SU-DHL-6 (cell line): ENCODE data around the gene GALNT17.

Experiments used
- H2AFZ ChIP-seq: fragments of 200-600 bp; sonication (generic); 2 replicates; pipeline ENCODE4 v1.6.1; 2014; ENCODE audit warnings: low read depth, mild to moderate bottlenecking, moderate library complexity, mixed read lengths, antibody characterized with exemption, low read length; ENCODE audit not compliant: severe bottlenecking
- H3F3A ChIP-seq: fragments of 200-600 bp; shearing (Covaris generic); 2 replicates; pipeline ENCODE4 v1.6.0; 2016; ENCODE audit warnings: antibody characterized with exemption, mild to moderate bottlenecking; ENCODE audit not compliant: insufficient read depth
- H3K27ac ChIP-seq: fragments of 200-600 bp; sonication (generic); 2 replicates; pipeline ENCODE4 v1.5.1; 2016; ENCODE audit warnings: low read depth, mild to moderate bottlenecking, low read length, moderate library complexity, mixed read lengths
- H3K27me3 ChIP-seq: fragments of 200-600 bp; sonication (generic), shearing (Covaris generic); 2 replicates; pipeline ENCODE4 v1.6.0; 2014; ENCODE audit warnings: mild to moderate bottlenecking, low read length
- H3K36me3 ChIP-seq: fragments of 200-600 bp; sonication (generic); 2 replicates; pipeline ENCODE4 v1.6.1; 2014; ENCODE audit warnings: mild to moderate bottlenecking, low read length, mixed read lengths
- H3K4me2 ChIP-seq: fragments of 300-600, 200-600 bp; shearing (Covaris generic), sonication (generic); 2 replicates; pipeline ENCODE4 v1.6.0; 2014; ENCODE audit warnings: low read length, low read depth, mild to moderate bottlenecking; ENCODE audit not compliant: poor library complexity, severe bottlenecking
- H3K4me3 ChIP-seq: fragments of 200-600 bp; sonication (generic); 2 replicates; pipeline ENCODE4 v1.5.1; 2014; ENCODE audit warnings: antibody characterized with exemption, low read length, mild to moderate bottlenecking, mixed read lengths; ENCODE audit not compliant: insufficient read depth, poor library complexity, severe bottlenecking
- H3K79me2 ChIP-seq: fragments of 200-600 bp; sonication (generic); 2 replicates; pipeline ENCODE4 v1.6.1; 2014; ENCODE audit warnings: mild to moderate bottlenecking, low read length, moderate library complexity; ENCODE audit not compliant: insufficient read depth
- H3K9ac ChIP-seq: fragments of 200-600 bp; sonication (generic); 2 replicates; pipeline ENCODE4 v1.7.0; 2014; ENCODE audit warnings: mild to moderate bottlenecking, low read length
- H3K9me2 ChIP-seq: fragments of 200-600 bp; sonication (generic); replicated peaks from 2 replicates; pipeline ENCODE4 v1.6.1; 2014; ENCODE audit warnings: low read length; ENCODE audit not compliant: insufficient read depth
- H3K9me3 ChIP-seq: fragments of 200-600 bp; sonication (generic); 2 replicates; pipeline ENCODE4 v1.6.1; 2014; ENCODE audit warnings: low read length, mixed read lengths; ENCODE audit not compliant: insufficient read depth
- H4K20me1 ChIP-seq: fragments of 200-600 bp; sonication (generic); 2 replicates; pipeline ENCODE4 v1.6.1; 2014; ENCODE audit warnings: low read depth, mild to moderate bottlenecking, antibody characterized with exemption, low read length, moderate library complexity, mixed read lengths
- EZH2phosphoT487 ChIP-seq: fragments of 200-600 bp; sonication (generic), shearing (Covaris generic); conservative IDR thresholded peaks from 2 replicates; pipeline ENCODE4 v1.6.1; 2018; ENCODE audit warnings: mild to moderate bottlenecking, antibody characterized with exemption, low read length, moderate library complexity, mixed read lengths
- TF ChIP-seq, protein P1 (sequence below): fragments of 200-600 bp; sonication (generic); IDR thresholded peaks from one replicate; pipeline ENCODE4 v1.5.1; 2017; ENCODE audit warnings: antibody characterized with exemption, mild to moderate bottlenecking, low read length, moderate library complexity; ENCODE audit not compliant: insufficient read depth, poor library complexity, severe bottlenecking

The GALNT17 gene

DNA sequence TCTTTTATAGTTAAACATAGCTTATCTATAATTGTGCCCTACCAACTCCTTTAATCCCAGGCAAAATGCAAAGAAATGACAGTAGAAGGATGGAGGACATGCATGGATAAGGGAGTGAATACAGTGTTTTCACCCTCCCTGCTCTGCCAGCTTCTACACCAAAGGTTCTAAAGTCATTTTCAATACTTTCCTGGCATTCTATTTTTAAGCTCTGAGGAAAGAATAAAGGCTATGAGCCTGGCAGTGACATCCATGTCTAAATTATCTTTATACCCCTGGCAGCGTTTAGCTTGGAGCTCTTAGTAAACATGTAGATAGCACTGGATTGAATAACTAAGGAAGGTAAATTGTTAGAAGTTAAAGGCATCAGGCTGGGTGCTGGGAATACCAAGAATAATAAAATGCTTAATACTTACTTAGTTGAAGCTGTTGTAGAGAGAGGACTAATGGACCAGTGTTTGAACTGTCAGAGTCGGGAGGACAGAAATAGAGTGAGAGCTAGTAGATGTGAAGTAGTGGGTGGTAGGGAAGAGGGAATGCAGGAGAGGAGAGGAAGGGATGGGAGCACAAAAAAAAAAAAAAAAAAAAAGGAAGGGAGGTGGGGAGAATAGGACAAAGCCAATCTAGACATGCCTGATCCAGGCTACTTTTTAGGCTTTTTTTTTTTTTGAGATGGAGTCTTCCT is 518.9 kb downstream of the GALNT17 start:
- no peak overlapping the region for H3K9ac ChIP-seq
- no peaks in the 10 kb centered on the region for H3F3A ChIP-seq
- H3K79me2 ChIP-seq, result no peaks in the 10 kb centered on the region
- no peaks in the 10 kb centered on the region for H4K20me1 ChIP-seq
- H3K4me2 ChIP-seq, result no peak overlapping the region
- H3K4me3 ChIP-seq, result no peak overlapping the region
- TF ChIP-seq EZH2phosphoT487, result no peak
- TF ChIP-seq, protein P1, sequence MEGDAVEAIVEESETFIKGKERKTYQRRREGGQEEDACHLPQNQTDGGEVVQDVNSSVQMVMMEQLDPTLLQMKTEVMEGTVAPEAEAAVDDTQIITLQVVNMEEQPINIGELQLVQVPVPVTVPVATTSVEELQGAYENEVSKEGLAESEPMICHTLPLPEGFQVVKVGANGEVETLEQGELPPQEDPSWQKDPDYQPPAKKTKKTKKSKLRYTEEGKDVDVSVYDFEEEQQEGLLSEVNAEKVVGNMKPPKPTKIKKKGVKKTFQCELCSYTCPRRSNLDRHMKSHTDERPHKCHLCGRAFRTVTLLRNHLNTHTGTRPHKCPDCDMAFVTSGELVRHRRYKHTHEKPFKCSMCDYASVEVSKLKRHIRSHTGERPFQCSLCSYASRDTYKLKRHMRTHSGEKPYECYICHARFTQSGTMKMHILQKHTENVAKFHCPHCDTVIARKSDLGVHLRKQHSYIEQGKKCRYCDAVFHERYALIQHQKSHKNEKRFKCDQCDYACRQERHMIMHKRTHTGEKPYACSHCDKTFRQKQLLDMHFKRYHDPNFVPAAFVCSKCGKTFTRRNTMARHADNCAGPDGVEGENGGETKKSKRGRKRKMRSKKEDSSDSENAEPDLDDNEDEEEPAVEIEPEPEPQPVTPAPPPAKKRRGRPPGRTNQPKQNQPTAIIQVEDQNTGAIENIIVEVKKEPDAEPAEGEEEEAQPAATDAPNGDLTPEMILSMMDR, result no peak
- no peaks in the 10 kb centered on the region for H3K27me3 ChIP-seq
- no peaks in the 10 kb centered on the region for H3K36me3 ChIP-seq
- no peak overlapping the region for H3K27ac ChIP-seq
- no peak overlapping the region for H2AFZ ChIP-seq
- H3K9me2 ChIP-seq, result no peaks in the 10 kb centered on the region
- 0 out of 2 replicates have a peak, but pooled peaks cover 4% of the 10 kb centered on the region for H3K9me3 ChIP-seq

DNA sequence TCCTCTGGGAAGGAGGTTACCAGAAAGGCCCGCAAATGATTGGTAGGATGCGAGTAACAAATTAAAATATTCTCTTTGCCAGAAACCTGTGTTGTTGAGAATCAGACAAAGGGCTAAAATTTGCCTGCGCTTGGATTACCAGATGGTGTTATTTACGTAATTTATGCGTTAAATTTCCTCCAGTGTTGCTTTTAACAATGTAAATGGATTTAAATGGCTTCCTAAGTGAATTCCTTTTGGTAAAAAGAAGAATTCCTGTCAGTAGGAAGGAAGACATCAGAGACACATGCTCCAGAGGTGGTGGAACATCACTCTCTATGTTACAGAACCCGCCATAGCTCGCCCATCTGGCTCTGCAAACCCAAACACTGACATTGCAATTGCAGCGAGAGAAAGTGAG is 520.6 kb downstream of the GALNT17 start:
- no peaks in the 10 kb centered on the region for H3K36me3 ChIP-seq
- H3K9me2 ChIP-seq, result no peaks in the 10 kb centered on the region
- H3K4me2 ChIP-seq, result no peak overlapping the region
- no peaks in the 10 kb centered on the region for H3F3A ChIP-seq
- H4K20me1 ChIP-seq, result no peaks in the 10 kb centered on the region
- no peaks in the 10 kb centered on the region for H3K79me2 ChIP-seq
- H3K9ac ChIP-seq, result no peak overlapping the region
- H3K27me3 ChIP-seq, result no peaks in the 10 kb centered on the region
- H2AFZ ChIP-seq, result no peak overlapping the region
- H3K4me3 ChIP-seq, result no peak overlapping the region
- TF ChIP-seq, protein P1, result no peak
- no peak for TF ChIP-seq EZH2phosphoT487
- no peak overlapping the region for H3K27ac ChIP-seq
- H3K9me3 ChIP-seq, result 0 out of 2 replicates have a peak, but pooled peaks cover 2% of the 10 kb centered on the region

DNA sequence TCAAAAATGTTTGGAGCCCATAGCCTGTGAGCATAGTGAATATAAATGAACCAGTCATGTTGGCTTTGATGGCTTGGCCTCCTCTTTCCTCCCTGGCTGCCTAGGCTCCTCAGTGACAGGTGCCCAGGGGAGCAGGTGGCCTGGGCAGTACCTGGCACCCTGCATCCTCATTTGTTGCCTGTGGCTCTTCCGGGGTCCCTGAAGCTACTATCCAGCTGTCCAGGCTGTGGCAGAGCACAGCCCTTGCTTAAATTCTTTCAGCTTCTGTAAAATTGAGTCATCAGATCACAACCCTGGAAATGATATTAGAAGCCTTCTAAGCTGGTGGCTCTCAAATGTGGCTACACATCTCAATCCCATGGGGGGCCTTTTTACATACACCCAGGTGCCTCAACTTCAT is 525.4 kb downstream of the GALNT17 start:
- Histone ChIP-seq H3K79me2 (no peaks in the 10 kb centered on the region), H3F3A (no peaks in the 10 kb centered on the region), H2AFZ (no peak overlapping the region), H3K4me3 (no peak overlapping the region), H3K9me2 (no peaks in the 10 kb centered on the region), H3K36me3 (no peaks in the 10 kb centered on the region), H3K27me3 (no peaks in the 10 kb centered on the region), H3K27ac (no peak overlapping the region), H3K4me2 (no peak overlapping the region), H3K9ac (no peak overlapping the region), H3K9me3 (no peaks in the 10 kb centered on the region), H4K20me1 (no peaks in the 10 kb centered on the region)
- TF ChIP-seq EZH2phosphoT487, result no peak
- TF ChIP-seq, protein P1, result no peak
